HG03066 (cell line): ENCODE data around the gene TMX3.

ENCODE experiments used
- ATAC-seq: cut with Tn5 transposase; IDR thresholded peaks from one replicate; pipeline ENCODE4 v1.9.1; 2021; ENCODE audit warnings: low read depth; ENCODE audit not compliant: unreplicated experiment

TMX3 gene

DNA sequence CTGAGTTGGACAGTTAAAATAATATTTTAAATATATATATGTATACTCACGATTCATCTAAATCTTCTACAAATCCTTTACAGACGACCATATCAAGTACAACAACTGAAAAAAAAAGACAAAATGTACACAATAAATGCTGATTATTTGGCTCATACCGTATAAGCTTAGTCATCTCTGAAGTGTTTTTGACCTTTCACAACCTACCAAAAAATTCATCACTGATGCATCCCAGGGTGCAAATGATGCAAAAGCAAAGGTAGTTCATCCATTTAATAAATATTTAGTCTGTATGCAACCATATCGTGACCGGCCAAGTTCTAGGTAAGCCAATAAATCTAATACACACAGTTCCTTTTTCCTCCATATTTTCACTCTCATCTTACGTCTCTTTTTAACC, 1.1 kb downstream of the TMX3 start:
- ATAC-seq = no peak

DNA sequence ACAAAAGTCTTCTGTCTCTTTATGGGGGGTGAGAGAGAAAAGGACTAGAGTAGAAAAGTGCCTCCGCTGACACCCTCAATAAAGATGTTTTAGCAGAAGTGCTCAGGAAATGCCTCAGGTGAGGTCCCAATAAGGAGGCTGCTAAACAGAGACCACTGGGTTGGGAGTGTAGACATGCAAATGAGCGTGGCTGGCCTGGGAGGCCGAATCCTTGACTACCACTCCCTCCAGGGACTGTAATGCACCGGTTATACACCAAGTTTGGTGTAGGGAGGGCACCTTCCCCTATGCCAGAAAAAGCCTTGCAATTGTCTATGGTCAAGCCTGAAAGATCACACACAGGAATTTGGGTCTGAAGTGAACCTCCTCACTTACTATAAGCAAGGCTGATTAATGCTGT, 1.8 kb downstream of the TMX3 start:
- ATAC-seq = no peak

DNA sequence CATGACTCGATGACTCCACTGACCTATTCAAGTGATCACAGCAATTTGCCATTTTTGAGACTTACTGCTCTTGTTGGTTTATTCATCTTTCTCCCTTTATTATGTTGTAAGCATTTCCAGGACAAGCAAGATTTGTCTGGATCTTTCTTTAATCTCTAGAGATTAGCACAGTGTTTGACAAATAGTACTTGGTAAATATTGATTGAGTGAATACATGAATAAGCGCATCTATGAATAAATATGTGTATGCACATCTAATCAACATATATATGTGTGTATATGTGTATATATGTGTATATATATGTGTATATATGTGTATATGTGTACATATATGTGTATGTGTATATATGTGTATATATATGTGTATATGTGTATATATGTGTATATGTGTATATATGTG, 7.3 kb downstream of the TMX3 start:
- no peak for ATAC-seq

DNA sequence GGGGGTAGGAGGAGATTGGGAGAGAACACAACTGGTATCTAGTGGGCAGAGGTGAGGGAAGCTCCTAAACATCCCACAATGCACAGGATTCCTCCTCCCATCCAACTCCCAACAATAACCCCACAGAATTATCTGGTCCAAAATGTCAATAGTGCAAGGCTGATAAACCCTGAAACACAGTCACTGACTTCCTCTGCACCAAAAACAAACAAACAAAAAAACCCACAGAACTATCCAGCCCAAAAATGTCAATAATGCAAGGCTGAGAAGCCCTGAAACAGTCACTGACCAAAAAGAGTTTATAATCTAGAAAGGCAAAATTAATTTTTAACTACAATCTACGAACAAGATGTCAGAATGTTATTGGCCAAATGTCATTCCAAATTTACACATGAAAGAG, 9.8 kb downstream of the TMX3 start:
- no peak for ATAC-seq

DNA sequence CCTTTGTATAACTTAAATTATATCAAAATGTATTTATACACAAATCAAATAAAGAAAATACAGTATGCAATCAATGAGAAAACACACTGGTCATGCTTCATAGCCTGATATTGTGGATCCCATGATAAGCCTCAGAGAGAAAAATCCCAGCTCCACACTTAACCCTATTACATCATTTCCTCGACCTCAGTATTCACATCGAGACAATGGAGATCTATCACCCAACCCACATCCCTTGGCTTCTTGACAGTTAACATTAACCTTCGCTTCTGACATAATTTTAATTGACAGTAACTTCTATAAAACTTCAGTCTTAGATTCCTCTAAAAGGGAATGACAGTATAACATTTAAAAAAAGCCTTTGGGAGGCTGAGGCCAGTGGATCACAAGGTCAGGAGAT, 11.6 kb downstream of the TMX3 start:
- ATAC-seq = no peak

DNA sequence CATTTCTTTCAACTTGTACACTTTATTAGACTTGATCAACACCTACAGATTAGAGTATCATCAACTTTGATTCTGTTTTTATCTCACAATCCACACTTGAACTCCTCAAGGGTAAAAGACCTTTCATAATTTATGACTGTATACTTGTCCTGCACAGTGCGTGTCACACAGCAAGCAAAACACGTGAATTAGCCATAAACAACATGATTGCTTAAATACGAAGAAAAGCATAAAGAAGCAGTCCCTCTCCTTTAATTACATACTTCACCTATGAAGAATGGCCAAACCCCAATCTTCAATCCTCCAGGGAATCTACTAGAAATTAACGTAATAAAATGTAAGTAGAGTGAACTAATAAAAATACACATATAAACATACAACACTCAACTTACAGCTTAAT, 13.6 kb downstream of the TMX3 start:
- ATAC-seq = no peak

DNA sequence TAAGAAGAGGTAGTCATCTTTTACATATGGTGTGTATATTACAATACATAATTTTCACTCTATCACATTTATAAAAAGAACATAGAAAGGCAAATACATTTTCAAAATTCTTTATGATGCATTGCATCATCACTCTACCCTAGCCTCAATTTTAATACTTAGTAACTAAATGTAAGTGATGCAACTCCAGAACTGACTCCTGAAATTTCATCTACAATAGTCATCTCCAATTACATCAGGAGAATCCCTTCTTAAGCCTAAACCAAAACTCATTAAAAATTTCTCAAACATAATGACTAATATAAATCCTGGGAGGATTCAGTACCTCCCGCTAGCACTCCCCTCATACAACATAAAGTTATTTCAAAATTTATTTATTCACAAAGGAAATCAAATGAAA, 15.9 kb downstream of the TMX3 start:
- no peak for ATAC-seq

DNA sequence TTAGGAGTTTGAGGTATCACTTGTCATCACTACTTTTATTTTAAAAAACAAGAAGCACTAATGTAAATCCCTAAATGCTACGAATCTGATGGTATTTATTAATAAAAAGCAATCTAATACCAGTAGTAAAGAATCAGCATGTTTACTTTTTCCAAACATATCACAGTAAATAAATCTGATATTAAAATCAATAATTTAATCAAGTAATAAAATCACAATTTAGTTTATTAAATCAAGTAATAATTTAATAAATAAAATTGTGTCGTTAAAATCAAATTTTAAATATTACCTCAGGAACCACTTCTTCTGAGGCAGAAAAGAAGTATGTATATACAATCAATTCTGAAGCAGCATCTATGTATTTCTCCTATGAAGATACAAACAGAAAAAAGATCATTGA, 18.0 kb downstream of the TMX3 start:
- no peak for ATAC-seq

DNA sequence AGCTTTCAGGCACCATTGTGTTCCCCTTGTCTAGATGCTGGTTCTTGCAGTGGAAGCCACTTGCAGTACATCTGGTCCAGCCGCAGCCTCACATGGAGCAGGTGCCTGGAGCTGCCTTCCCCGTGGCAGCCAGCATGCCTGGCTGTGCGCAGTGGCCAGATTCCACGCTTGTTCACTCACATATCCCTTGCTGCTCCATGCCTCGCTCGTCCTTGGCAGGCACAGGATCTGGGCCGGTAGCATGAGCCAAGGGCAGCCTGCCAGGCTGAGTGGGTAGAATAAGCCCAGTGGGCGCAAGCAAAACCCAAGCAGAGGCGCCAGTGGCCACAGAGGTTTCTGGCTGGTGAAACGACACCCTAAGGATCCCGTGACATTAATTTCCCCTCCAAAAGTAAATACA, 20.6 kb downstream of the TMX3 start:
- no peak for ATAC-seq

DNA sequence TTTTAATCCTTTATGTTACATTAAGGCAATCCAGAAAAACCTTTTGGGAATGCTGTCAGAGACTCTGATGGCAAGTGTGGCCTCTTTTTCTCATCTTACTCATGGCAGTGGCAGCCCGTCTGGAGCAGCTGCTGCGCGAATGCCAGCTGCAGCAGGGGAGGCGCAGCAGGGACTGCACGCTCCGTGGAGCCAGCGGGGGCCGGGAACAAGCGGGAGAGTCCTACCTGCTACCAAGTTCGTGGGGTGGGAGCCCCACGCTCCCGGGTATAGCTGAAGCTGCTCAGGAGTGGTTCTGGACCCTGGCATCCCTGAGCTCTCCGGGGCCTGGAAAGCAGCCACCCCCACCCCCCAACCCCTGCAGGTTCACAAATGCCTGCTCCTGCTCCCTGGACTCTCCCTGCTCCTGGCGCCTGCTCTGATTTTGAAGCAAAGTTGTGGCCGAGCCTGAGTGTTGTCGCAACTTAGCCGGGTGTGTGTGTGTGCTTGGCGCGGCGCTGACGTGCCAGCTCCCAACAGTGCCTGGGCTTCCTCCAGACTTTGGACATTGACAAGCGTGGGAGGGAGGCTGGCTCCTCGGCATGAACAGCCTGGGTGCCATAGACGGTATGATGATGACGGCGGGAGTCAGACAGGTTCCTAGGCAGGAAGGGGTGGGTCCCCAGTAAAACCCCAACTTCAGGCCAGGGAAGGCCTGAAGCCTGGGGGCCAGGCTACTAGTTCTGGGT, 21.7 kb downstream of the TMX3 start:
- no peak for ATAC-seq

DNA sequence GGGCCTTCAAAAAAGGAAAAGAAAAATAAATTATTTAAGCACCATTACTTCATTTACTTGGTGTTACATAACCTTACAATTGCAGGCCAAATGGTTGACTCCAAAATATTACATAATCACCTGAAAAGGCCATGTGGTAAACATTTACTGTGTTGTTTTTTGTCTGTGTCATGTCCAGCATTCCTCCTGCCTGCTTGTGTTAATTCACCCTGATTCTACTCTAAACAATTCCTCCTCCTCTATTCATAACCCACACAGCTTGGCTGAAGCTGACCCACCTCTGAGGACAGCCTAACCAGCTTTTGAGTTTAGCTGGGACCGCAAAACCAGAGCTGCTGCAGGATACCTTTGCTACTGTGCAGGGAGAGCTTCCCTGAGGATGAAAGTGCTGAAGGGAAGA, 35.4 kb downstream of the TMX3 start:
- no peak for ATAC-seq

DNA sequence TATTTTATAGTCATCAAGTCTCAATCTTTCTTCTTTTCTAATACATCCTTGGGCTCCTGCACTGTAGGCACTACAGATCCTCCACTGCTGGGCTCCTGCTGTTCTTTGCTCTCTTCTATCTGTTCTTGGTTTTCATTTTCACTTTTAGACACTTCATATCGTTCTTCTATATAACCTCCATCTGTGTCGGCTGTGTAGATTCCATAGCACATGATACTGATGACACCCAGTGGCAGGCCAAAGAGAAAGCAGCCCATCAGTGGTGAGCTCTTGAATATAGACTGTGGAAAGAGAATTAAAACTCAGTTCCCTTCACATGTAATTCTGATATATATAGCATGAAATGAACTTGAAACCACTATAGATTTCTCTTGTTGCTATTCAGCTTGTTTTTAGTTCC, 38.0 kb downstream of the TMX3 start:
- peak; percentile 92 for ATAC-seq

DNA sequence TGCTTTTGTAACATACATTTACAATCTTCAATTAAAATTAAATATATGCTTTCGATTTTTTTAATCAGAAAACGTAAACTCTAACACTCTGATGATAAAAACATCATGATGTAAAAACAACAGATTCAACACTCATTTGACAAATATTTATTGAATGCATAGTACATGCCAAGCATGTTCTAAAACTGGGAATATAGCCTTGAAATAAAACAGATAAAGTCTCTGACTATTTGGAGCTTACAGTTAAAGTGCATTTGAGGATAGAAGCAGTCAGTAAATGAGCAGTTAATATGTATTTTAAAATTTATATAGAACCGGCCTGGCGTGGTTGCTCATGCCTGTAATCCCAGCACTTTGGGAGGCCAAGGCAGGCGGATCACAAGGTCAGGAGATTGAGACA, 47.8 kb downstream of the TMX3 start:
- no peak for ATAC-seq

DNA sequence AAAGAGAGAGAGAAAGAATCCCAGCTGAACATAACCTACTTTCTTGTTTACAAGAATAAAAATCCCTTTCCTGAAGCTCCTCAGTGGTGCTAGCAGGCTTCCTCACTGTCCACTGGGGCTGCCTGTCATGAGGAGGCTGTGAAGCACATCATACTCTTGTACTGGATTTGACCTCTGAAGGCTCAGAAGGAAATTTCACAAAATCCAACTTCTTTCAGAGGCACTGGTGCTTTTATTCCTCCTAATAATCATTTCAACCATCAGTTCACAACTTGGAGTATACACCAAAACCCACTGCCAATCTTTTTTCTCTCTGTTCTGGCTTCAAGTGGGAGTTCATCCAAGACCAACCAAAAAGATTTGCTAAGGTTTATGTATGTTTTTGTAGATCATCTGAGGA, 48.5 kb downstream of the TMX3 start:
- ATAC-seq = no peak

DNA sequence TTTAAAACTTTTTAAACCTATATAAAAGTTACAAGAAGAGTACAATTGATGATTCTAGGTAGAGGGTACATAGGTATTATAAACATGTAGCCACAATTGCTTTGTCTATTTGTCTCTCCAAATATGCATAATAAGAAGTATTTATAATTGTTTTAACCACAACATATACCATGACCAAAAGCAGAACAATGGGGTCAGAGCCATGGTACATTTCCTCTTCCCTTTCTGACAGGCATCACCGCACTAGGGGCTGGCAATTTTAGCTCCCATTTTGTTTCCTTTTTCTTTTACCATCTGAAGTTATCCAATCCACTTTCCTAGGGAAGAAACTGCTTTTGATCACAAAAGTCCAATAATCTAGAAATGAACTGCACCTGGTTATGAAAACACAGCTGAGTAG, 49.3 kb downstream of the TMX3 start:
- no peak for ATAC-seq

DNA sequence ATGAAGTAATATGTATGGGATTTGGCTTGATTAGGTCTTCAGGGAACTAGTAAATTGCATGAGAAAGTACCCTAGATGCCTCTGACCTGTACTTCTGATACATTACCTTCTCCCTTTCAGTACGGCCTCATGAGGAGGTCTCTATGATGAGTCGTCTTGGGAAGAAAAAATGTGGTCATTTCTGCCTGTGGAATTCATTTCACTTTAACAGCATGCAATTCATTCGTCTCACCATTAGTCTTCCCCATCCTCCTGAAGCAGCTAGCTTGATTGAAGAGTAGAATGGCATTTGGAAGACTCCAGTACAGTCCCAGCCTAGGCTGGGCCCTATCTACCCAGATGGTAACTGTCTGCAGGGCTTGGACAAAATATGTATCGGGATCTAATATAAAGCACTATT, 52.2 kb downstream of the TMX3 start:
- ATAC-seq = no peak

DNA sequence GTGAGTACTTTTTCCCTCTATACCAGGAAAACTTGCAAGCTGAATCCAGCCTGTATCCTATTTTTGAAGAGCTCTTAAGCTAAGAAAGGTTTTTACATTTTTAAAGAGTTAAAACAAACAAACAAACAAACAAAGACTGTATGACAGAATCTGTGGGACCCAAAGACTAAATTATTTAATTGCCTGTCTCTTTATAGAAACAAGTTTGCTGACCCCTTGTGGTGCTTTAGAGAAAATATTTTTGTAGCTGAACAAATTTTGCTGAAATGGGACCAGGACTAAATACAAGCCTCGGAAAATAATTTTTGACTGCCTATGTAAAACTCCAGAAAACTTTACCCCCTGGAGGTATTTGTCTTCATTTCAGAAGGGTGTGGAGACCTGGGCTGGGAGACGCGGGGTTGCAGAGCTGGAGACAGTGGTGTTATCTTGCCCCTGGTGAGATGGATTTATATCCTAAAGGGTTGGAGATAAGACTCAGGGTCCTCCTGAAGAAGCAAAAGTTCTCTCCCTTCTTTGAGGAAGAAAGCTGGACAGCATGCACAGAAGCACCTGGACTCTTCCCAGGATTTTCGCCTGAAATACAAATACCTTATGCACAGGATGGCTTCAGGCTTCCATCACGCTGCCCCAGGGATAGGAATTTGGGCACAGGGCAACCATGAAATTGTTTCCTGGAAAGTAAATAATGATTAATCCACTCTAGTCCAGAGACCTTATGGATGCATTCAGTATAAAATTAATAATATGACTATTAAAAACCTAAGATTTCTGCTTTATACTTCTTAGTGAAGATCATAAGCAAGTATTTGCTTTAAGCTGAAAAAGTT, 54.3 kb downstream of the TMX3 start:
- no peak for ATAC-seq

DNA sequence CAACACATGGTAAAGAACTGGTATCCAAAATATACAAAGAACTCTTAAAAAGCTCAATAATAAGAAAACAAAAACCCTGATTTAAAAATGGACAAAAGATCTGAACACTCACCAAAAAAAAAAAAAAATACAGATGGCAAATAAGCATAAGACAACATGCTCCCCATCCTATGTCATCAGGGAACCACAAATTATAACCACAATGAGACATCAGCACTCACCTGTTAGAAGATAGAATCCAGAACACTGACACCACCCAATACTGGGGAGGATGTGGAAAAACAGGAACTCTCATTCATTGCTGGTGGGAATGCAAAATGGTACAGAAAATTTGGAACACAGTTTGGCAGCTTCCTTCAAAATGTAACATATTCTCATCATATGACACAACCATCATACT, 66.7 kb downstream of the TMX3 start:
- ATAC-seq = no peak

DNA sequence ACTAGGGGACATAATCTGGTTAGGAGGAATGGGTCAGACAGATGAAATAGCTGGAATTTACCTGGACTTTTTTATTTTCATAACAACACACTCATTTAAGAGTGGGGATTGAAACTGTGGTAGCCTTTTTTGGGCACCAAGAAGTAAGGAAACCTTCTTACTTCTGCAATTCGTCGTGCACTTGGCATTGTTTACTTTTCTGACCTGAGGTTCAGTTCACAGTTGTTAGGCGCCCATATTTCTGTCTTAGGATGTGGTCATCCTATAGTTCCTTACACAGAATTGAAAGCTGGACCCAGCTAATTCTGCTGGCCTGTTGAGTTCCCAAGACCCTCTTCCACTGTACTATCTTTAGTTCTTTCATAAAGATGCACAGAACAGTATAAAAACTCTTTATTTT, 72.9 kb downstream of the TMX3 start:
- no peak for ATAC-seq

DNA sequence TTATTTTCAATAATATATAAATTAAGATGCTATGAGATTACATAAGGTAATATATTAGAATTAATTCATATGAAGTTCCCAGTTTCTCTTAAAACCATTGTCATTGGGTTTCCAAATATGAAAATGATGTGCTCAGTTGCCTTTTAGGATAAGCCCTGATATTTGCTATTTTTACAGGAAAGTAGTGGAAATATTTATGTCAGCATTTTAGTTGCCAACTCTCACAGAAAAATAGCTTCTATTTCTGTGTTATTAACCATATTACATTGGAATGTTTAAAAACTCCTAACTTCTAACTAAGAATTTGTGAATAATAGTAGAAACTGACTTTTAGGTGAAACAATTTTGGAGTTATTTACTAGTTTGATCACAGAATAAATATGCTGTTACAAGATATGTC, 74.0 kb downstream of the TMX3 start:
- ATAC-seq = no peak

DNA sequence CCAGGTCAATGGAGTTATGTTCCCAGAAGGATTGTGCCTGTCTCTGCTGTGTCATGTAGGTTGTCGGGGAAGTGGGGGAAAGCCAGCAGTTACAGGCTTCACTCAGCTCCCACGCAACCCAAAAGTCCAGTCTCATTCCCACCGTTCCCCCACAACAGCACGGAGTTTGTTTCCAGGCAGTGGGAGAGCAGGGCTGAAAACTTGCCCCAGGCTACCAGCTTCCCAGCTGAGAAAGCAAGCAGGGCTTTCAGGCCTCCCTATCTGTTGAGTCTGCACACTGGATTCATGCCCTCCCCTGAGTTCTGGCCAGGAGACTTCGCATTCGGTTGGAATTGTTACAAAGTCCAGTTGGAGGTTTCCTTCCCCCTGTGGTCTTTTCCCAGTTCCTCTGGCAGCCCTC, 76.3 kb downstream of the TMX3 start:
- no peak for ATAC-seq

DNA sequence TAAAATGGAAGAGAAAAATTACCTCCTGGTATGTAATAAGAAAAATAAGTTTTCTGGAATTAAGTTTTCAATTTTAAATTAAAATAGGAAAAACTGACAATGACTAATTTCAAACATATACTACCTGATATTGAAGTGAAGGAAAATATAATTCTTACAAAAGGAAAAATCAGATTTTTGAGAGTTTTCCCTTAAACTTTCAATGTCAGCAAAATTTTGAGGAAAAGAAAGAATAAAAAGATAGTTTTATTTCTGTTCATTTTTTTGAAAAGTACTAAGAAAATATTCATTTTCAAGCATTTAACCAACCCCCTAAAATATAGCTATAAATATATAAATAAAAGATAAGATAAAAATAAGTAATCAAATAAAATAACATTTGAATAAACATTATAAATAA, 87.1 kb downstream of the TMX3 start:
- ATAC-seq = no peak
